Neural progenitor cell (in vitro differentiated cells): ENCODE measurements around the gene ZNF184.

Experiments
- CTCF ChIP-seq: fragments of 200-600 bp; sonication (generic); IDR thresholded peaks from 2 replicates; pipeline ENCODE4 v1.5.1; 2017; ENCODE audit warnings: antibody characterized with exemption, mild to moderate bottlenecking
- EZH2phosphoT487 ChIP-seq: fragments of 200-600 bp; sonication (generic); IDR thresholded peaks from 2 replicates; pipeline ENCODE4 v1.6.1; 2017; ENCODE audit warnings: antibody characterized with exemption

DNA sequence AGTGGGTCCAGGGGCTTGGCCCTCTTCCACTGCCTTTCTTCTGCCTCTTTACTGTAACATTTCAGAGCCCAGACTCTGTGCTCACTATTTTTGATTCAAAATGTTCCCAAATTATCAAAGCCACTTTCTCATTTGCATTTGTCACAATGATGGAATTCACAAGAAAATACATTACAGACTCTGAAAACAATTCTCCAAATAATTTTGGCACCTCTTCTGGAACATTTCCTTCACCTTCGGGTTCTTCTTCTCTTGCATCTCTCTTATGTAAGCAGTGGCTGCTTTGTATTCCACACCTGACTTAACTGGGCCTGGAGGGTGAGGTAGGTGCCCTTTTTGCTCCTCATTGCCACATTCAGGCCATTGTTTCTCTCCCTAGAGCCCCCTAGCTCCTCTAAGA lies 30.0 kb downstream of the ZNF184 start:
- TF ChIP-seq CTCF (no peak), EZH2phosphoT487 (no peak)
